Activated CD8-positive, alpha-beta T cell treated with anti-CD3 and anti-CD28 coated beads, Interleukin-2, amount 10 ng/mL, durations not matched to agents 7 days and 5 days (primary cell): ENCODE measurements around the gene RGS6. TPM values are rescaled to one million over a fixed set of nuclear protein-coding genes. Genes with fewer than 3 reads are reported as not detected.

Experiments
- ATAC-seq: fragments of 150-1000 bp; cut with Tn5 transposase; one replicate; pipeline ENCODE4 v1.10.0; 2021; ENCODE audit warnings: moderate library complexity
- CTCF ChIA-PET: fragments of 350-600 bp; sonication (Branson Sonifier 250); formaldehyde crosslinking; loops from one replicate; lab custom pipeline; 2021; ENCODE audit warnings: antibody characterized with exemption; lab: Charles Lee
- POLR2A ChIA-PET: fragments of 350-600 bp; sonication (Branson Sonifier 250); formaldehyde crosslinking; loops from one replicate; lab custom pipeline; 2021; ENCODE audit warnings: antibody characterized with exemption; lab: Charles Lee
- DNase-seq: peaks from one replicate; pipeline ENCODE4 v3.0.0-alpha.2; 2020
- H3K27ac Mint-ChIP-seq: one replicate; pipeline ENCODE4 v1.8.0; 2021; ENCODE audit warnings: mild to moderate bottlenecking, mixed read lengths
- H3K27me3 Mint-ChIP-seq: one replicate; pipeline ENCODE4 v1.8.0; 2021; ENCODE audit warnings: low read depth, mixed read lengths
- H3K36me3 Mint-ChIP-seq: one replicate; pipeline ENCODE4 v1.8.0; 2021; ENCODE audit warnings: low read depth, mixed read lengths
- H3K4me1 Mint-ChIP-seq: one replicate; pipeline ENCODE4 v1.8.0; 2021; ENCODE audit warnings: low read depth, mixed read lengths
- H3K4me3 Mint-ChIP-seq: one replicate; pipeline ENCODE4 v1.8.0; 2021; ENCODE audit warnings: mild to moderate bottlenecking, mixed read lengths
- H3K9me3 Mint-ChIP-seq: one replicate; pipeline ENCODE4 v1.8.0; 2022; ENCODE audit warnings: mixed read lengths; ENCODE audit not compliant: insufficient read depth
- total RNA-seq, 2 experiments: library from RNA; stranded (reverse); gene quantifications; one replicate each; pipeline ENCODE4 v1.2.3, GENCODE V29; 2021

The RGS6 gene
- total RNA-seq, 2 experiments from 2014 or later = 0.16 to 0.47 TPM

DNA sequence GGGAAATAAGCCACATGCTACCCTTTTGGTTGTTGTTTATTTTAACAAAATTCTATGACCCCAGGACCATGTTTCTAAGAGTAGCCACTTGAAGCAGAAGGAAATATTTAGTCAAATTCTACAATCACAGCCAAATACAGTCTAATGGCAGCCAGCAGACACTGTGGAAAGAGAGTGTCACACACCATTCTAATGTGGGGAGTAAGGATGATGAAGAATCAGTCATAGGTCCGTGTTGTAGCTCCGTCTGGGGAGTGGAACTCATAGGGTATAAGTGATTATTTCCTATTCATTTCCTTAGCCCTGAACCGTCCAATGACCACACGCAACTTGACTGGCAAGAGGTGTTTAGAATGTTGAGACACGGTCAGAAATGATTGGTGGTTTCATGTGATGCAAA lies 500.5 kb downstream of the RGS6 start:
- ChIA-PET POLR2A (no interaction called here), CTCF (interaction anchor here (1.0 kb wide), 1 partner anchor 10 kb away, joined by 3 read pairs; no protein-coding TSS in a partner anchor)
- DNase-seq (no peak), ATAC-seq (no peak)
- H3K36me3 Mint-ChIP-seq = peaks cover 68% of the 10 kb centered on the region
- no peak overlapping the region for H3K4me3 Mint-ChIP-seq
- H3K27me3 Mint-ChIP-seq = peaks cover 7% of the 10 kb centered on the region
- H3K27ac Mint-ChIP-seq = no peak overlapping the region
- H3K9me3 Mint-ChIP-seq = peaks cover 19% of the 10 kb centered on the region
- peaks cover 57% of the 10 kb centered on the region for H3K4me1 Mint-ChIP-seq

GRCh38 chr14:72433511-72433910 lies 501.3 kb downstream of the RGS6 start:
- peaks cover 68% of the 10 kb centered on the region for H3K36me3 Mint-ChIP-seq
- H3K4me3 Mint-ChIP-seq = no peak overlapping the region
- no peak for DNase-seq
- no peak overlapping the region for H3K27ac Mint-ChIP-seq
- ATAC-seq = no peak
- ChIA-PET POLR2A (interaction anchor here (0.6 kb wide), 2 partner anchors 540 to 624 kb away, joined by 3 to 4 read pairs; no protein-coding TSS in a partner anchor), CTCF (interaction anchor here (1.0 to 11.8 kb wide), 5 partner anchors 8 to 80 kb away, joined by 3 to 98 read pairs (median 5); no protein-coding TSS in a partner anchor)
- H3K4me1 Mint-ChIP-seq = peaks cover 64% of the 10 kb centered on the region
- peaks cover 2% of the 10 kb centered on the region for H3K27me3 Mint-ChIP-seq
- H3K9me3 Mint-ChIP-seq = peaks cover 12% of the 10 kb centered on the region

DNA sequence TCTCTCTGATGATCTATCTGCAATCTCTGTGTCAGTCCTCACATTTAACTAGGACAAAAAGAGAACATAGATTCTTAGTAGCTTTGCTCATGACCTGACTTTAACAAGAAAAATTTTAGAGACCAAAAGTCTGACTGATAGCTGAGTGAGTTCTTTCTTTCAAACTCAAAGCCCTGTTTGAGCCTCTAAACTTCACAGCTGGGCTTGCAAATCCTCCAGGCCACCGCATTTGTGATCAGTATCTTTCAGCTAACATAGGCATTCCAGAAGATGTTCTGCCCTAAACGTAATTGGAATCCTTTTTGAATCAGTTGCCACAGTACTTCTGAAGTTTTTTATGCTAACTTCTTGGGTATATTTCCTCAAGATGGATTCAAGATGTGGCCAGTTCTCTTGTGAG lies 502.6 kb downstream of the RGS6 start:
- Mint-ChIP-seq H3K9me3 (peaks cover 5% of the 10 kb centered on the region), H3K36me3 (peaks cover 63% of the 10 kb centered on the region), H3K4me1 (peaks cover 78% of the 10 kb centered on the region), H3K27ac (peak overlapping the region; percentile 27), H3K27me3 (peaks cover 2% of the 10 kb centered on the region), H3K4me3 (no peak overlapping the region)
- POLR2A ChIA-PET = no interaction called here
- DNase-seq (no peak), ATAC-seq (no peak)
- CTCF ChIA-PET = interaction anchor here (1.5 to 11.8 kb wide), 4 partner anchors 9 to 79 kb away, joined by 3 to 98 read pairs (median 8); no protein-coding TSS in a partner anchor

DNA sequence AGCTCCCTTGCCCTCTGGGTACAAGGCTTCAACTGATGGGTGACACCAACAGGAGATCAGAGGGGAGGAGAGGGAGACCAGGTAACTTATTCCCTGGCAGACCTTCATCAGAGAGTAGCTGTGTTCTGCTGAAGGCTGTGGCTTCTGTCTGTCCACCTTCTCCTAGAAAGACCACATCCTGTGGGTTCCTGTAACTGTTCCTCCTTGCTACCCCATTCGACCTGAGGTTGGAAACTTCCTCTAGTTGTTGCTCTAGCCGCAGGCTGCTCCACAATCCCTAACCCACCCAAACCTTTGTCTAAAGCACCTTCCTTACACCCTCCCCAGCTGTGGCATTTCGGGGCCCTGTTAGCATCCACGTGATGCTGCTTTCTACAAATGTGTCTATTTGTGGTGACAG lies 507.5 kb downstream of the RGS6 start:
- peak overlapping the region; percentile 78 for H3K27ac Mint-ChIP-seq
- H3K36me3 Mint-ChIP-seq = peaks cover 45% of the 10 kb centered on the region
- POLR2A ChIA-PET = interaction anchor here (0.6 to 6.2 kb wide), 4 partner anchors 26 to 1119 kb away, joined by 3 to 34 read pairs (median 4); partner anchors contain the start of gene SIPA1L1
- CTCF ChIA-PET = interaction anchor here (0.7 to 11.8 kb wide), 11 partner anchors 13 to 584 kb away, joined by 3 to 98 read pairs (median 3); no protein-coding TSS in a partner anchor
- ATAC-seq (peak; percentile 77), DNase-seq (peak; percentile 86)
- no peaks in the 10 kb centered on the region for H3K27me3 Mint-ChIP-seq
- peaks cover 97% of the 10 kb centered on the region for H3K4me1 Mint-ChIP-seq
- no peaks in the 10 kb centered on the region for H3K9me3 Mint-ChIP-seq
- peak overlapping the region; percentile 60 for H3K4me3 Mint-ChIP-seq

GRCh38 chr14:72443256-72443655 lies 511.0 kb downstream of the RGS6 start:
- DNase-seq = peak; percentile 30
- Mint-ChIP-seq H3K4me3 (peak overlapping the region; percentile 54), H3K4me1 (peaks cover 92% of the 10 kb centered on the region), H3K9me3 (no peaks in the 10 kb centered on the region), H3K27me3 (no peaks in the 10 kb centered on the region), H3K27ac (peak overlapping the region; percentile 85), H3K36me3 (peaks cover 31% of the 10 kb centered on the region)
- ChIA-PET POLR2A (interaction anchor here (1.5 kb wide), 1 partner anchor 76 kb away, joined by 4 read pairs; no protein-coding TSS in a partner anchor), CTCF (interaction anchor here (0.7 to 11.8 kb wide), 5 partner anchors 8 to 70 kb away, joined by 4 to 98 read pairs (median 6); no protein-coding TSS in a partner anchor)
- no peak for ATAC-seq

- H3K27ac Mint-ChIP-seq = peak overlapping the region; percentile 85
- H3K9me3 Mint-ChIP-seq = no peaks in the 10 kb centered on the region
Observed at GRCh38 chr14:72443991-72444441, 511.8 kb downstream of the RGS6 start.

GRCh38 chr14:72444701-72445100 lies 512.5 kb downstream of the RGS6 start:
- H3K27ac Mint-ChIP-seq = peak overlapping the region; percentile 85
- CTCF ChIA-PET = interaction anchor here (2.6 to 11.8 kb wide), 2 partner anchors 32 to 69 kb away, joined by 10 to 98 read pairs; no protein-coding TSS in a partner anchor
- peaks cover 87% of the 10 kb centered on the region for H3K4me1 Mint-ChIP-seq
- ATAC-seq = no peak
- H3K9me3 Mint-ChIP-seq = no peaks in the 10 kb centered on the region
- DNase-seq = no peak
- peaks cover 23% of the 10 kb centered on the region for H3K36me3 Mint-ChIP-seq
- H3K27me3 Mint-ChIP-seq = no peaks in the 10 kb centered on the region
- POLR2A ChIA-PET = interaction anchor here (1.5 kb wide), 1 partner anchor 74 kb away, joined by 4 read pairs; no protein-coding TSS in a partner anchor
- H3K4me3 Mint-ChIP-seq = peak overlapping the region; percentile 54

More at GRCh38 chr14:72443991-72444441, 511.8 kb downstream of the RGS6 start:
- peaks cover 87% of the 10 kb centered on the region for H3K4me1 Mint-ChIP-seq
- H3K4me3 Mint-ChIP-seq = peak overlapping the region; percentile 54
- ChIA-PET POLR2A (interaction anchor here (1.5 kb wide), 1 partner anchor 75 kb away, joined by 4 read pairs; no protein-coding TSS in a partner anchor), CTCF (interaction anchor here (2.6 to 11.8 kb wide), 2 partner anchors 33 to 70 kb away, joined by 10 to 98 read pairs; no protein-coding TSS in a partner anchor)
- H3K27me3 Mint-ChIP-seq = no peaks in the 10 kb centered on the region
- peak; percentile 82 for DNase-seq
- peaks cover 24% of the 10 kb centered on the region for H3K36me3 Mint-ChIP-seq
- ATAC-seq = peak; percentile 34

GRCh38 chr14:72448212-72448611 lies 516.0 kb downstream of the RGS6 start:
- Mint-ChIP-seq H3K4me3 (no peak overlapping the region), H3K4me1 (peaks cover 82% of the 10 kb centered on the region), H3K27me3 (peaks cover 4% of the 10 kb centered on the region), H3K36me3 (peaks cover 17% of the 10 kb centered on the region), H3K27ac (peak overlapping the region; percentile 32), H3K9me3 (no peaks in the 10 kb centered on the region)
- POLR2A ChIA-PET = no interaction called here
- DNase-seq (no peak), ATAC-seq (no peak)
- CTCF ChIA-PET = interaction anchor here (1.1 to 2.7 kb wide), 2 partner anchors 29 to 31 kb away, joined by 3 to 8 read pairs; no protein-coding TSS in a partner anchor

DNA sequence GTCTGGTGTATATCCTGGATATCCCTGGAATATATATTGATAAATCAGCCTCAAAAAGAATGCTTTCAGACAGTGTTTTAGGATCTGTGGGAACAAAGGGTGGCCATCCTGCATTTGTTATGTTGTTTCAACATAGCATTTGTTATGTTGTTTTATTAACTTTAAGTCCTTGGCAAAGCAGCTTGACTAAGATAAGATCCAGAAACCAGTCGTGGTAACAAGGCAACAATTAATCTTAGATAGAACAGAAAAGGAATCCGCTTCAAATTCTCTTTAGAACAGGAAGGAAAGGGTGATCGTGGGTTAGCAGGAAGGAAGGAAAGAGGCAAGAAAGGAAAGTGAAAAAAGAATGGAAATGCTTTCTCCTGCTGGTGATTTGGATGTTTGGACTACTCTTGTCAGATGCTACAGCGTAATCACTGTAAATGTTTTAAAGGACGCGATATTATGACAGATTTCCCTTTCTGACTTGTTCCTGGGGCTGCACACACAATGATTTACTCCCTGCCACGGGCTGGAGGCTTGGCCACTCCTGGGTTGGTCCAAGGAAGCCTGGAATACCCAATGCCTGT lies 518.3 kb downstream of the RGS6 start:
- DNase-seq (no peak), ATAC-seq (no peak)
- Mint-ChIP-seq H3K27ac (peak overlapping the region; percentile 91), H3K4me1 (peaks cover 81% of the 10 kb centered on the region), H3K4me3 (peak overlapping the region; percentile 66), H3K27me3 (peaks cover 6% of the 10 kb centered on the region), H3K9me3 (no peaks in the 10 kb centered on the region), H3K36me3 (peaks cover 17% of the 10 kb centered on the region)
- ChIA-PET CTCF (interaction anchor here (1.2 to 1.4 kb wide), 3 partner anchors 10 to 30 kb away, joined by 3 to 5 read pairs (median 4); no protein-coding TSS in a partner anchor), POLR2A (interaction anchor here (1.1 kb wide), 2 partner anchors 9 to 26 kb away, joined by 3 read pairs; no protein-coding TSS in a partner anchor)

DNA sequence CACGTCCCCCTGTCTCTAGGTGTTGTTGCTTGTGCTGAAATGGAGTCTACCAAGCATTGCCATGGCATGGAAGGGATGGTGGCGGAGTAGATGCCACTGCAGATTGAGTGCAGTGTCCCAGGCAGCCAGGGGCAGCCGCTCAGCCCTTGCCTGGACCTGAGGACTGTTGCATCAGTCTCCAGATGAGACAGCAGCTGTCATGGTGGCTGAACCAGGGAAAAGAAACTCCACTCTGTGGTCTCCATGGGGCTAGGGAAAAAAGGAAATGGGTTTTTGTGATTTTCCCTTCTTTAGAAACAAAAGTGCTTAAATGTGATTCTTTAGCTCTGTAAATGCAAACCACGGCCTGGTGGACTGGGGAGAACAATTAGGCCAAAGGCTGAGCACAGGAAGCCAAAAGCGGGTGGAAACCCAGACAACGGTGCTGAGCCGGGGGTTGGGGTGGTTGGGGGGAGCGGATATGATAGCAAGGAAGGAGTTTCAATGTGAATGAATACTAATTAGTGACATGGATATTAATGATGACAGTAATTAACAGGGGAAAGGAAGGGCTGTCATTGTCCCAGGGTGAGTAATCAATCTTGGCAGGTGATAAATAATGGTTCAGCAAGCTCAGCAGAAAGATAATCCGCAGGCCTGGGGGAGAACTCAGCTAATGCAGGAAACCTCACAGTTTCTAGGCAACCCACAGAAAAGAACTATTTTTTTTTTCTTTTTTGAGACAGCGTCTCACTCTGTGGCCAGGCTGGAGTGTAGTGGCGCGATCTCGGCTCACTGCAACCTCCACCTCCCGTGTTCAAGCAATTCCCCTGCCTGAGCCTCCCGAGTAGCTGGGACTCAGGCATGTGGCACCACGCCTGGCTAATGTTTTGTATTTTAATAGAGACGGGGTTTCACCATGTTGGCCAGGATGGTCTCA lies 519.1 kb downstream of the RGS6 start:
- POLR2A ChIA-PET = interaction anchor here (0.9 to 1.1 kb wide), 3 partner anchors 10 to 26 kb away, joined by 3 to 4 read pairs (median 3); no protein-coding TSS in a partner anchor
- H3K27me3 Mint-ChIP-seq = peaks cover 6% of the 10 kb centered on the region
- peaks cover 80% of the 10 kb centered on the region for H3K4me1 Mint-ChIP-seq
- peak overlapping the region; percentile 91 for H3K27ac Mint-ChIP-seq
- DNase-seq = peak; percentile 81
- peak; percentile 88 for ATAC-seq
- no peaks in the 10 kb centered on the region for H3K9me3 Mint-ChIP-seq
- peak overlapping the region; percentile 66 for H3K4me3 Mint-ChIP-seq
- CTCF ChIA-PET = interaction anchor here (1.1 to 1.3 kb wide), 7 partner anchors 9 to 62 kb away, joined by 3 to 7 read pairs (median 4); no protein-coding TSS in a partner anchor
- peaks cover 17% of the 10 kb centered on the region for H3K36me3 Mint-ChIP-seq
